ENCODE measurements around the gene CTTN. TPM values are rescaled to one million over a fixed set of nuclear protein-coding genes. Genes with fewer than 3 reads are reported as not detected.

CTTN gene
- total and polyA plus RNA-seq, 8 donors = 69.8 to 390 (median 289) TPM

- WGBS, 5 donors = 24 to 39% (median 35%) methylated on average over 18 of the region's 18 CpGs
- intact Hi-C loops (cut with DNase I; ENCODE audit: low total_unique reads) = no loop called here
- H3K36me3 ChIP-seq = no peaks in the 10 kb centered on the region
- H3K27me3 ChIP-seq = peaks cover 0 to 19% (median 0%) of the 10 kb centered on the region in 3 donors
- H3K4me3 ChIP-seq = peak overlapping the region; percentile 90 to 97 (median 94)
- peak overlapping the region; percentile 62 to 97 (median 95) for H3K27ac ChIP-seq
- H3K4me1 ChIP-seq = peaks cover 12 to 58% (median 48%) of the 10 kb centered on the region in 4 donors
- DNase-seq = peak in 1 of 2 donors; percentile 50
- no peak for TF ChIP-seq POLR2AphosphoS5 (IDR thresholded peaks at IDR 0.05)
- H3K9me3 ChIP-seq = no peaks in the 10 kb centered on the region
Observed at GRCh38 chr11:70397336-70397982, 870 bp upstream of the CTTN start.

GRCh38 chr11:70398834-70399680 is 728 bp downstream of the CTTN start:
- Histone ChIP-seq H3K27ac (peak overlapping the region; percentile 92 to 97 (median 95)), H3K9me3 (no peaks in the 10 kb centered on the region), H3K36me3 (no peaks in the 10 kb centered on the region), H3K4me3 (peak overlapping the region; percentile 90 to 97 (median 94)), H3K27me3 (peaks cover 0 to 17% (median 0%) of the 10 kb centered on the region in 3 donors), H3K4me1 (peaks cover 17 to 62% (median 49%) of the 10 kb centered on the region in 4 donors)
- peak; percentile 37 to 55 for DNase-seq
- intact Hi-C loops (cut with DNase I; ENCODE audit: low total_unique reads) = no loop called here
- TF ChIP-seq POLR2AphosphoS5 (IDR thresholded peaks at IDR 0.05) (no peak), POLR2A (IDR thresholded peaks at IDR 0.05) (no peak), CTCF (IDR thresholded peaks at IDR 0.05) (no peak), EP300 (IDR thresholded peaks at IDR 0.05) (no peak)
- WGBS, 5 donors = 2 to 3% (median 2%) methylated on average over 33 to 42 of the region's 42 CpGs

- peak in 2 of 3 donors; percentile 56 to 85 for TF ChIP-seq POLR2AphosphoS5 (IDR thresholded peaks at IDR 0.05)
- TF ChIP-seq CTCF (IDR thresholded peaks at IDR 0.05) = no peak
- H3K36me3 ChIP-seq = peaks cover 0 to under 1% (median 0%) of the 10 kb centered on the region in 4 donors
- peaks cover 17 to 62% (median 49%) of the 10 kb centered on the region in 4 donors for H3K4me1 ChIP-seq
- DNase-seq = peak; percentile 81 to 83
- peaks cover 0 to 11% (median 0%) of the 10 kb centered on the region in 3 donors for H3K27me3 ChIP-seq
- intact Hi-C loops (cut with DNase I; ENCODE audit: low total_unique reads) = no loop called here
- peak overlapping the region; percentile 92 to 97 (median 95) for H3K27ac ChIP-seq
- H3K4me3 ChIP-seq = peak overlapping the region; percentile 90 to 97 (median 94)
- WGBS, 5 donors = 7 to 11% (median 9%) methylated on average over 14 to 16 of the region's 16 CpGs
- no peaks in the 10 kb centered on the region for H3K9me3 ChIP-seq
Observed at GRCh38 chr11:70399681-70400112, 1.4 kb downstream of the CTTN start.

GRCh38 chr11:70400643-70401042 is 2.3 kb downstream of the CTTN start:
- TF ChIP-seq EP300 (IDR thresholded peaks at IDR 0.05) = no peak
- H3K36me3 ChIP-seq = peaks cover 0 to 10% (median 7%) of the 10 kb centered on the region in 4 donors
- intact Hi-C loops (cut with DNase I; ENCODE audit: low total_unique reads) = no loop called here
- DNase-seq = no peak
- peaks cover 0 to 10% (median 0%) of the 10 kb centered on the region in 3 donors for H3K27me3 ChIP-seq
- no peaks in the 10 kb centered on the region for H3K9me3 ChIP-seq
- H3K4me1 ChIP-seq = peaks cover 17 to 62% (median 49%) of the 10 kb centered on the region in 4 donors
- peak overlapping the region in 4 of 5 donors; percentile 92 to 97 (median 96) for H3K27ac ChIP-seq
- peak overlapping the region in 1 of 4 donors; percentile 97 for H3K4me3 ChIP-seq
- WGBS, 5 donors = 79 to 81% (median 80%) methylated on average over 8 of the region's 8 CpGs

GRCh38 chr11:70402016-70402415 is 3.7 kb downstream of the CTTN start:
- Histone ChIP-seq H3K27ac (no peak overlapping the region), H3K27me3 (peaks cover 0 to 6% (median 0%) of the 10 kb centered on the region in 3 donors), H3K36me3 (peaks cover 1 to 24% (median 20%) of the 10 kb centered on the region in 4 donors), H3K9me3 (no peaks in the 10 kb centered on the region), H3K4me3 (no peak overlapping the region), H3K4me1 (peaks cover 17 to 56% (median 49%) of the 10 kb centered on the region in 4 donors)
- DNase-seq = no peak
- WGBS, 5 donors = 79 to 86% (median 81%) methylated on average over 10 of the region's 10 CpGs
- intact Hi-C loops (cut with DNase I; ENCODE audit: low total_unique reads) = no loop called here
- no peak for TF ChIP-seq POLR2A (IDR thresholded peaks at IDR 0.05)
- TF ChIP-seq CTCF (IDR thresholded peaks at IDR 0.05) = no peak
- TF ChIP-seq POLR2AphosphoS5 (IDR thresholded peaks at IDR 0.05) = no peak
- no peak for TF ChIP-seq EP300 (IDR thresholded peaks at IDR 0.05)
